Measurements from ENCODE around the gene SHB.

Gene SHB

DNA sequence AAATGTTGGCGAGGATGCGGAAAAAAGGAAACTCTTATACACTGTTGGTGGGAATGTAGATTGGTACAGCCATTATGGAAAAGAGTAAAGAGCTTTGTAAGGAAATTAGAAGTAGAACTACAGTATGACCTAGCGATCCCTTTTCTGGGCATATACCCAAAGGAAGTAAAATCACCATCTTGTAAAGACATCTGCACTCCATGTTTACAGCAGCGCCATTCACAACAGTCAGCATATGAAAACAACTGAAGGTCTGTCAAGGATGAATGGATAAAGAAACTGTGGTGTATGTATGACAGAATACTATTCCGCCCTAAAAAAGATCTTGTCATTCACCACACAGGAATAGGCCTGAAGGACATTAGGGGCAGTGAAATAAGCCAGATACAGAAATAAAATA is 137.4 kb downstream of the SHB start:
- no peak overlapping the region for H3K27ac ChIP-seq (ENCODE audit: extremely low read depth, low read depth, low read length)
- no peaks in the 10 kb centered on the region for H3K4me1 ChIP-seq (ENCODE audit: control insufficient read depth, insufficient read depth, low read length)
- H3K9me3 ChIP-seq (ENCODE audit: control insufficient read depth, insufficient read depth, low read depth, low read length): no peaks in the 10 kb centered on the region
- no peak for TF ChIP-seq ZNF423 (tag by site-specific recombination; IDR thresholded peaks at IDR 0.05)
- TF ChIP-seq, protein P1, sequence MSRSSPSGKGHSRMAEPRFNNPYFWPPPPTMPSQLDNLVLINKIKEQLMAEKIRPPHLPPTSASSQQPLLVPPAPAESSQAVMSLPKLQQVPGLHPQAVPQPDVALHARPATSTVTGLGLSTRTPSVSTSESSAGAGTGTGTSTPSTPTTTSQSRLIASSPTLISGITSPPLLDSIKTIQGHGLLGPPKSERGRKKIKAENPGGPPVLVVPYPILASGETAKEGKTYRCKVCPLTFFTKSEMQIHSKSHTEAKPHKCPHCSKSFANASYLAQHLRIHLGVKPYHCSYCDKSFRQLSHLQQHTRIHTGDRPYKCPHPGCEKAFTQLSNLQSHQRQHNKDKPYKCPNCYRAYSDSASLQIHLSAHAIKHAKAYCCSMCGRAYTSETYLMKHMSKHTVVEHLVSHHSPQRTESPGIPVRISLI (tag by site-specific recombination; IDR thresholded peaks at IDR 0.05): no peak
- no peak for TF ChIP-seq ZNF121 (tag by site-specific recombination; IDR thresholded peaks at IDR 0.05)
- TF ChIP-seq HOXD13 (CRISPR knock-in tag; IDR thresholded peaks at IDR 0.05; ENCODE audit: borderline replicate concordance): no peak
- TF ChIP-seq, protein P2, sequence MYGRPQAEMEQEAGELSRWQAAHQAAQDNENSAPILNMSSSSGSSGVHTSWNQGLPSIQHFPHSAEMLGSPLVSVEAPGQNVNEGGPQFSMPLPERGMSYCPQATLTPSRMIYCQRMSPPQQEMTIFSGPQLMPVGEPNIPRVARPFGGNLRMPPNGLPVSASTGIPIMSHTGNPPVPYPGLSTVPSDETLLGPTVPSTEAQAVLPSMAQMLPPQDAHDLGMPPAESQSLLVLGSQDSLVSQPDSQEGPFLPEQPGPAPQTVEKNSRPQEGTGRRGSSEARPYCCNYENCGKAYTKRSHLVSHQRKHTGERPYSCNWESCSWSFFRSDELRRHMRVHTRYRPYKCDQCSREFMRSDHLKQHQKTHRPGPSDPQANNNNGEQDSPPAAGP (tag by site-specific recombination; IDR thresholded peaks at IDR 0.05): no peak
- no peak for TF ChIP-seq ZNF600 (tag by site-specific recombination; IDR thresholded peaks at IDR 0.05)
- TF ChIP-seq, protein P3, sequence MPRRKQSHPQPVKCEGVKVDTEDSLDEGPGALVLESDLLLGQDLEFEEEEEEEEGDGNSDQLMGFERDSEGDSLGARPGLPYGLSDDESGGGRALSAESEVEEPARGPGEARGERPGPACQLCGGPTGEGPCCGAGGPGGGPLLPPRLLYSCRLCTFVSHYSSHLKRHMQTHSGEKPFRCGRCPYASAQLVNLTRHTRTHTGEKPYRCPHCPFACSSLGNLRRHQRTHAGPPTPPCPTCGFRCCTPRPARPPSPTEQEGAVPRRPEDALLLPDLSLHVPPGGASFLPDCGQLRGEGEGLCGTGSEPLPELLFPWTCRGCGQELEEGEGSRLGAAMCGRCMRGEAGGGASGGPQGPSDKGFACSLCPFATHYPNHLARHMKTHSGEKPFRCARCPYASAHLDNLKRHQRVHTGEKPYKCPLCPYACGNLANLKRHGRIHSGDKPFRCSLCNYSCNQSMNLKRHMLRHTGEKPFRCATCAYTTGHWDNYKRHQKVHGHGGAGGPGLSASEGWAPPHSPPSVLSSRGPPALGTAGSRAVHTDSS (tag by site-specific recombination; IDR thresholded peaks at IDR 0.05): no peak
- no peak for TF ChIP-seq ZNF548 (tag by site-specific recombination; IDR thresholded peaks at IDR 0.05)
- H3K36me3 ChIP-seq (ENCODE audit: control insufficient read depth in 2 of 2, insufficient read depth in 1 of 2, low read length in 2 of 2): peaks cover 0 to 36% of the 10 kb centered on the region in 2 experiments; a peak in 1 of 3 replicates
- no peak overlapping the region for H3K4me3 ChIP-seq (ENCODE audit: low read depth, low read length)
- CTCF ChIA-PET: no interaction called here
- POLR2A ChIA-PET: no interaction called here

DNA sequence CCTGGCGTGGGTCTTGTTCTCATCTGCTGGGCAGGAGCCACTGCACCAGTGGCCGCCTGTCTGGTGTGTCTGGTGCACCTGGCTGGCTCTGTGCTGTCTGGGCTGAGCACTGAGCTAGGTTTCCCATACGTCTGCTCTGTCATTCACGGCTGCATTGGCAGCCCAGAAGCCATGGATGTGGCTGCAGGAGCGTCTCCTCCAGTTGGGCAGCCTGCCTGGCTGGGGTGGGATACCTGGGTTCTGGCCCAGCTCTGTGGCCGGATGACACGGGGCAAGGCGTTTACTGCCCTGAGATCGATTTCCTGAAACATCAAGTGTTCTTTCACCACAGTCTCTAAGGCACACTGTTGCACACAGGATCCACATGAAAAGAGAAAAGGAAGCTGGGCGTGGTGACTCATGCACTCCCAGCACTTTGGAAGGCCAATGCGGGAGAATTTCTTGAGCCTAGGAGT is 139.6 kb downstream of the SHB start:
- no peak overlapping the region for H3K27ac ChIP-seq (ENCODE audit: extremely low read depth, low read depth, low read length)

DNA sequence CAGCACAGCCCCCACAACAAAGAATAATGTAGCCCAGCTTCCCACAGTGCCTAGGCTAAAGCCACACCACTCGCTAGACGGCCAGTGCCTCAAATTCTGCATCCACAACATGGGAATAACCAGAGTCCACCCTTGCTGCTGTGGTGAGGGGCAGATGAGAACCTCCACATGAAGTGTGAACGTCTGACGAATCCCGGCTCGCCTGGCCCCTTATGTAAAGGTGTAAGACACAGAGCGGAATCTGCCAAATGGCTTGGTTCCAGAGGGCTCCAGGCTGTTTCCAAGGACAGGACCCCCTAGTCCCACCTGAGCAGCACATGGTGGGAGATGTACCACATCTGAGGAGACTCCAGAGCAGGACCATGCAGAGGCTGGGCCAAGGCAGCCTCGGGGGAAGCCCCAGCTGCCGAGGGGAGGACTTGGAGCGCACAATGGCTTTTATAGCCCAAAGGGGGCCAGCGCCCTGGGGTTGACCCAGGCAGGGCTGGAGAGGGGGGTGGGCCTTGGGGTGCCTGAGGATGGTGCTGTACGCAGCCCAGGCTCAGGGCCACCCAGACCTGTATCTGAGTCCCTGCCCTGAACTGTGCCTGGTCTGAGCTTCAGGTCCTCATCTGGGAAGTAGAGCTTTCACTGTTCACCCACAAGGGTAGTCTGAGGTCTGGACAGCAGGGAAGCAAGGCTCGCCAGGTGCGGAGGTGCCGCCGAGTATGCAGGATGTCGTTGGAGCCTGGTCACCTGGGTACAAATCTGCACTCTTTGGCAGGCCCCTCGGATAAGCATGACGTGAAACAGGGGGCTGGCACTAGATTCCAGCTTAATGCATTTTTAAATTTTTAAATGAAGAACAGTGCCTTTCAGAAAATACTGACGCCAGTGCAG is 140.2 kb downstream of the SHB start:
- TF ChIP-seq ZNF544 (tag by site-specific recombination; IDR thresholded peaks at IDR 0.05) (no peak), SCRT2 (tag by site-specific recombination; IDR thresholded peaks at IDR 0.05) (no peak), ZNF596 (tag by site-specific recombination; IDR thresholded peaks at IDR 0.05) (no peak), KLF9 (tag by site-specific recombination; IDR thresholded peaks at IDR 0.05; ENCODE audit: low read depth) (no peak), ZFP37 (tag by site-specific recombination; IDR thresholded peaks at IDR 0.05) (no peak), ZNF621 (tag by site-specific recombination; IDR thresholded peaks at IDR 0.05) (no peak), KLF10 (tag by site-specific recombination; IDR thresholded peaks at IDR 0.05) (no peak), YY2 (tag by site-specific recombination; IDR thresholded peaks at IDR 0.05) (no peak), ZNF354C (tag by site-specific recombination; IDR thresholded peaks at IDR 0.05; ENCODE audit: borderline replicate concordance, low read depth) (no peak), ZNF404 (tag by site-specific recombination; IDR thresholded peaks at IDR 0.05) (no peak)
- TF ChIP-seq, protein P4, sequence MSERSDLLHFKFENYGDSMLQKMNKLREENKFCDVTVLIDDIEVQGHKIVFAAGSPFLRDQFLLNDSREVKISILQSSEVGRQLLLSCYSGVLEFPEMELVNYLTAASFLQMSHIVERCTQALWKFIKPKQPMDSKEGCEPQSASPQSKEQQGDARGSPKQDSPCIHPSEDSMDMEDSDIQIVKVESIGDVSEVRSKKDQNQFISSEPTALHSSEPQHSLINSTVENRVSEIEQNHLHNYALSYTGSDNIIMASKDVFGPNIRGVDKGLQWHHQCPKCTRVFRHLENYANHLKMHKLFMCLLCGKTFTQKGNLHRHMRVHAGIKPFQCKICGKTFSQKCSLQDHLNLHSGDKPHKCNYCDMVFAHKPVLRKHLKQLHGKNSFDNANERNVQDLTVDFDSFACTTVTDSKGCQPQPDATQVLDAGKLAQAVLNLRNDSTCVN (tag by site-specific recombination; optimal IDR thresholded peaks at IDR 0.05): no peak
- TF ChIP-seq, protein P5, sequence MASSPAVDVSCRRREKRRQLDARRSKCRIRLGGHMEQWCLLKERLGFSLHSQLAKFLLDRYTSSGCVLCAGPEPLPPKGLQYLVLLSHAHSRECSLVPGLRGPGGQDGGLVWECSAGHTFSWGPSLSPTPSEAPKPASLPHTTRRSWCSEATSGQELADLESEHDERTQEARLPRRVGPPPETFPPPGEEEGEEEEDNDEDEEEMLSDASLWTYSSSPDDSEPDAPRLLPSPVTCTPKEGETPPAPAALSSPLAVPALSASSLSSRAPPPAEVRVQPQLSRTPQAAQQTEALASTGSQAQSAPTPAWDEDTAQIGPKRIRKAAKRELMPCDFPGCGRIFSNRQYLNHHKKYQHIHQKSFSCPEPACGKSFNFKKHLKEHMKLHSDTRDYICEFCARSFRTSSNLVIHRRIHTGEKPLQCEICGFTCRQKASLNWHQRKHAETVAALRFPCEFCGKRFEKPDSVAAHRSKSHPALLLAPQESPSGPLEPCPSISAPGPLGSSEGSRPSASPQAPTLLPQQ (tag by site-specific recombination; IDR thresholded peaks at IDR 0.05): no peak
- no peaks in the 10 kb centered on the region for H3K9me3 ChIP-seq (ENCODE audit: control insufficient read depth, insufficient read depth, low read depth, low read length)
- no peak overlapping the region for H3K4me3 ChIP-seq (ENCODE audit: low read depth, low read length)
- POLR2A ChIA-PET: no interaction called here
- no peaks in the 10 kb centered on the region for H3K4me1 ChIP-seq (ENCODE audit: control insufficient read depth, insufficient read depth, low read length)
- CTCF ChIA-PET: no interaction called here
- no peak overlapping the region for H3K27ac ChIP-seq (ENCODE audit: extremely low read depth, low read depth, low read length)
- H3K36me3 ChIP-seq (ENCODE audit: control insufficient read depth in 2 of 2, insufficient read depth in 1 of 2, low read length in 2 of 2): peaks cover 0 to 34% of the 10 kb centered on the region in 2 experiments; a peak in 1 of 3 replicates

More for the DNA sequence above, 139.6 kb downstream of the SHB start:
- TF ChIP-seq ZSCAN30 (tag by site-specific recombination; IDR thresholded peaks at IDR 0.05) (no peak), ZNF560 (tag by site-specific recombination; IDR thresholded peaks at IDR 0.05; ENCODE audit: borderline replicate concordance) (no peak), SCRT1 (tag by site-specific recombination; IDR thresholded peaks at IDR 0.05; ENCODE audit: borderline replicate concordance) (no peak), ZNF768 (tag by site-specific recombination; IDR thresholded peaks at IDR 0.05) (no peak), ZNF747 (tag by site-specific recombination; IDR thresholded peaks at IDR 0.05) (no peak), ZNF664 (tag by site-specific recombination; IDR thresholded peaks at IDR 0.05) (no peak), ZBTB1 (tag by site-specific recombination; IDR thresholded peaks at IDR 0.05) (no peak)
- Histone ChIP-seq H3K36me3 (ENCODE audit: control insufficient read depth in 2 of 2, insufficient read depth in 1 of 2, low read length in 2 of 2) (peaks cover 0 to 34% of the 10 kb centered on the region in 2 experiments; a peak in 1 of 3 replicates), H3K9me3 (ENCODE audit: control insufficient read depth, insufficient read depth, low read depth, low read length) (no peaks in the 10 kb centered on the region), H3K4me1 (ENCODE audit: control insufficient read depth, insufficient read depth, low read length) (no peaks in the 10 kb centered on the region), H3K4me3 (ENCODE audit: low read depth, low read length) (no peak overlapping the region)
- ChIA-PET CTCF (no interaction called here), POLR2A (no interaction called here)
